CD8-positive, alpha-beta memory T cell (primary cell): ENCODE data around the gene PRKCD. TPM values are rescaled to one million over a fixed set of nuclear protein-coding genes. Genes with fewer than 3 reads are reported as not detected.

Source experiments
- CTCF ChIA-PET: fragments of 350-600 bp; sonication (Branson Sonifier 250); formaldehyde crosslinking; loops from one replicate; lab custom pipeline; 2021; ENCODE audit warnings: antibody characterized with exemption; lab: Charles Lee
- POLR2A ChIA-PET: fragments of 350-600 bp; sonication (Branson Sonifier 250); formaldehyde crosslinking; loops from one replicate; lab custom pipeline; 2021; ENCODE audit warnings: antibody characterized with exemption; lab: Charles Lee
- DNase-seq, 5 donors: peaks; one replicate each; pipeline versions ENCODE4 v3.0.0 to v3.0.0-alpha.2; 2020 to 2022; ENCODE audit warnings: mixed read lengths in 1 of 5
- H3K27ac ChIP-seq: one replicate; pipeline ENCODE4 v1.7.0; 2013; ENCODE audit warnings: low read depth, mild to moderate bottlenecking, low read length, moderate library complexity
- H3K27me3 ChIP-seq: 2 replicates; pipeline ENCODE4 v1.7.0; 2013; ENCODE audit warnings: low read length, mild to moderate bottlenecking; ENCODE audit not compliant: insufficient read depth, poor library complexity, severe bottlenecking
- H3K36me3 ChIP-seq: 2 replicates; pipeline ENCODE4 v1.7.0; 2013; ENCODE audit warnings: mild to moderate bottlenecking, low read length, moderate library complexity; ENCODE audit not compliant: insufficient read depth
- H3K4me1 ChIP-seq: 2 replicates; pipeline ENCODE4 v1.7.0; 2013; ENCODE audit warnings: mild to moderate bottlenecking, low read length, moderate library complexity; ENCODE audit not compliant: insufficient read depth
- H3K4me3 ChIP-seq: 2 replicates; pipeline ENCODE4 v1.7.0; 2013; ENCODE audit warnings: mild to moderate bottlenecking, low read length
- H3K9me3 ChIP-seq: 2 replicates; pipeline ENCODE4 v1.7.0; 2013; ENCODE audit warnings: mild to moderate bottlenecking, low read length
- H3K27ac Mint-ChIP-seq, 8 donors: one replicate each; pipeline ENCODE4 v1.8.0; 2020 to 2021; ENCODE audit warnings: mixed read lengths in 8 of 8, mild to moderate bottlenecking in 6 of 8, inconsistent platforms in 3 of 8, moderate library complexity in 3 of 8
- H3K27me3 Mint-ChIP-seq, 2 donors: one replicate each; pipeline ENCODE4 v1.8.0; 2020 to 2021; ENCODE audit warnings: mixed read lengths in 2 of 2, mild to moderate bottlenecking in 1 of 2, moderate library complexity in 1 of 2
- H3K36me3 Mint-ChIP-seq, 3 donors: one replicate each; pipeline ENCODE4 v1.8.0; 2020 to 2021; ENCODE audit warnings: mixed read lengths in 3 of 3, inconsistent platforms in 1 of 3, mild to moderate bottlenecking in 1 of 3
- H3K4me1 Mint-ChIP-seq, 3 donors: one replicate each; pipeline ENCODE4 v1.8.0; 2020 to 2021; ENCODE audit warnings: mixed read lengths in 3 of 3, inconsistent platforms in 1 of 3, mild to moderate bottlenecking in 1 of 3
- H3K4me3 Mint-ChIP-seq, 7 donors: one replicate each; pipeline ENCODE4 v1.8.0; 2020 to 2021; ENCODE audit warnings: mixed read lengths in 7 of 7, mild to moderate bottlenecking in 6 of 7, moderate library complexity in 4 of 7, inconsistent platforms in 2 of 7
- H3K9me3 Mint-ChIP-seq, 5 donors: one replicate each; pipeline ENCODE4 v1.8.0; 2020 to 2022; ENCODE audit warnings: mixed read lengths in 5 of 5, mild to moderate bottlenecking in 3 of 5, moderate library complexity in 2 of 5, inconsistent platforms in 1 of 5
- polyA plus RNA-seq: library from polyadenylated mRNA; unstranded; fragments of 300-500 nt; fragmentation: Illumina TruSeq; gene quantifications from one replicate; pipeline ENCODE4 v1.2.3, GENCODE V29; 2021
- total RNA-seq, 2 experiments: library from RNA; stranded (reverse); gene quantifications; one replicate each; pipeline ENCODE4 v1.2.3, GENCODE V29; 2021

Gene PRKCD
- total and polyA plus RNA-seq, 3 experiments from 2014 or later, result 27.2 to 27.3 (median 27.3) TPM

DNA sequence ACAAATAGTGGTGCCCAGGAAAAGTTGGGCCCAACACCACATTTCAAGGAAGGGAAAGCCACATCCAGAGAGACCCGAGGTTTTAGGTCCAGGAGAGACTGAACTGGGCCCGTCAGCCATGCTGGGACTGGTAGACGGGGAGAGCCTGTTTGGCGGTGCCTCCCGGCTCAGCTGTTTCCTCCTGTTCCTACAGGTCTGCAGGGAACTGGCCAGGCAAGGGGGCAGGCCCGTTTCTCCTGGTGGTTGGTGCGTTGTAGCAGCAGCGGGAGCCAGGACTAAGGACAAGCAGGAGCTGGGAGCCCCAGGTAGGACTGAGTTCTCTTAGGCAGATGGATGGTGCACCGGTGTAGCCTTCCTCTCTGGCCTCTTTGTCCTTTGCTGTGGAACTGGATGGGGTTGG lies 3.9 kb downstream of the PRKCD start:
- Histone ChIP-seq H3K4me3 (no peak overlapping the region), H3K4me1 (peaks cover 25% of the 10 kb centered on the region), H3K36me3 (no peaks in the 10 kb centered on the region), H3K9me3 (no peaks in the 10 kb centered on the region), H3K27me3 (no peaks in the 10 kb centered on the region), H3K27ac (no peak overlapping the region)
- Mint-ChIP-seq H3K4me1 (peaks cover 45 to 61% (median 53%) of the 10 kb centered on the region in 3 donors), H3K4me3 (no peak overlapping the region), H3K36me3 (peaks cover 0 to 13% (median 0%) of the 10 kb centered on the region in 3 donors), H3K27me3 (peaks cover 0 to 4% of the 10 kb centered on the region in 2 donors), H3K9me3 (no peaks in the 10 kb centered on the region), H3K27ac (peak overlapping the region in 1 of 8 donors; percentile 64)
- POLR2A ChIA-PET, result no interaction called here
- CTCF ChIA-PET, result interaction anchor here (4.2 kb wide), 1 partner anchor 31 kb away, joined by 16 read pairs; no protein-coding TSS in a partner anchor
- no peak for DNase-seq

DNA sequence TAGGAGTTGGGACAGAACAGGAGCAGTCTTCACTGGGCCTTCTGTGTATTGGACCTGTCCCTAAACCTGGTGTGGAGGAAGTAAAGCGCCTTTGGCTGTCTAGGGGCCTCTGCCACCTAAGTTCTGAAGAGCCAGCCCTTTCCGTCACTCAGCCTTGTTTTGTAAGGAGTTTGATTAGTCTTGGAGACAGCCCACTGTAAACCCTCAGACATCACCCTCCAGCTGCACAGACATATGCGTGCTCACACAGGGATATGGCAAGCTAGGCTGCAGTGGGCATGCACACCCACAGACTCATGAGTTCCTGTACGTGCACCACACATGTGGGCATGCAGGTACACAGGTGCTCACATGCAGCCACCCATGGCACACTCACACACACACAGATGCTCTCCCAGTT lies 5.2 kb downstream of the PRKCD start:
- DNase-seq, result no peak
- peak overlapping the region in 1 of 7 donors; percentile 43 for H3K4me3 Mint-ChIP-seq
- Histone ChIP-seq H3K27ac (no peak overlapping the region), H3K9me3 (no peaks in the 10 kb centered on the region), H3K4me3 (no peak overlapping the region), H3K27me3 (no peaks in the 10 kb centered on the region), H3K4me1 (peaks cover 17% of the 10 kb centered on the region), H3K36me3 (no peaks in the 10 kb centered on the region)
- peaks cover 50 to 67% (median 56%) of the 10 kb centered on the region in 3 donors for H3K4me1 Mint-ChIP-seq
- POLR2A ChIA-PET, result no interaction called here
- peaks cover 0 to 11% (median 0%) of the 10 kb centered on the region in 3 donors for H3K36me3 Mint-ChIP-seq
- peaks cover 0 to 2% of the 10 kb centered on the region in 2 donors for H3K27me3 Mint-ChIP-seq
- H3K9me3 Mint-ChIP-seq, result no peaks in the 10 kb centered on the region
- CTCF ChIA-PET, result interaction anchor here (4.2 kb wide), 1 partner anchor 30 kb away, joined by 16 read pairs; no protein-coding TSS in a partner anchor
- H3K27ac Mint-ChIP-seq, result no peak overlapping the region

DNA sequence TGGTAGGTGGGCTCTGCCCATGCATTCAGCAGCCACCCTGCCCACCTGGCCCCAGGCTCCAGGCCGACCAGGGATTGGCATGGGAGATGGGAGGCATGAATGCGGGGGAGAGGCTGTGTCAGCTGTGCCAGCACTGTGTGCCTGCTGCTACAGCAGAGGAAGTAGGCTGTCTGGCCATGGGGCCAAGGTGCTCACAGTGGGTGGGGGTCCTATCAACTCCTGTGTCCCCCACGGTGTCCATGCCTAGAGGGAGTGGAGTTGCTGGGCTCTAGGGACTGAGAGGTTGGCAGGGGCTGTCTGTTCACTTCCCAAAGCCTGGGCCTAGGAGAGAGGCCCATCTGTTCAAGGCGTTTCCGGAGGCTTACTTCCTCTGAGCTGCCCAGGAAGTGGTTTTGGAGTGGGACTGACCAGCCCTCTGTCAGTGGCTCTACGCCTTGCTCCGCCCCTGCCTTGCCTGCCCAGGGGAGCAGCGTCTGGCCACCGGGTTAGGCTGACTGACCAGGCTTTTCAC lies 5.8 kb downstream of the PRKCD start:
- CTCF ChIA-PET, result no interaction called here
- Mint-ChIP-seq H3K36me3 (peaks cover 0 to 10% (median 0%) of the 10 kb centered on the region in 3 donors), H3K4me1 (peaks cover 56 to 74% (median 61%) of the 10 kb centered on the region in 3 donors), H3K27ac (peak overlapping the region in 1 of 8 donors; percentile 34), H3K9me3 (no peaks in the 10 kb centered on the region), H3K4me3 (no peak overlapping the region), H3K27me3 (peaks cover 0 to 3% of the 10 kb centered on the region in 2 donors)
- POLR2A ChIA-PET, result no interaction called here
- Histone ChIP-seq H3K9me3 (no peaks in the 10 kb centered on the region), H3K27me3 (no peaks in the 10 kb centered on the region), H3K4me1 (peaks cover 17% of the 10 kb centered on the region), H3K4me3 (no peak overlapping the region), H3K36me3 (no peaks in the 10 kb centered on the region), H3K27ac (no peak overlapping the region)
- DNase-seq, result no peak

DNA sequence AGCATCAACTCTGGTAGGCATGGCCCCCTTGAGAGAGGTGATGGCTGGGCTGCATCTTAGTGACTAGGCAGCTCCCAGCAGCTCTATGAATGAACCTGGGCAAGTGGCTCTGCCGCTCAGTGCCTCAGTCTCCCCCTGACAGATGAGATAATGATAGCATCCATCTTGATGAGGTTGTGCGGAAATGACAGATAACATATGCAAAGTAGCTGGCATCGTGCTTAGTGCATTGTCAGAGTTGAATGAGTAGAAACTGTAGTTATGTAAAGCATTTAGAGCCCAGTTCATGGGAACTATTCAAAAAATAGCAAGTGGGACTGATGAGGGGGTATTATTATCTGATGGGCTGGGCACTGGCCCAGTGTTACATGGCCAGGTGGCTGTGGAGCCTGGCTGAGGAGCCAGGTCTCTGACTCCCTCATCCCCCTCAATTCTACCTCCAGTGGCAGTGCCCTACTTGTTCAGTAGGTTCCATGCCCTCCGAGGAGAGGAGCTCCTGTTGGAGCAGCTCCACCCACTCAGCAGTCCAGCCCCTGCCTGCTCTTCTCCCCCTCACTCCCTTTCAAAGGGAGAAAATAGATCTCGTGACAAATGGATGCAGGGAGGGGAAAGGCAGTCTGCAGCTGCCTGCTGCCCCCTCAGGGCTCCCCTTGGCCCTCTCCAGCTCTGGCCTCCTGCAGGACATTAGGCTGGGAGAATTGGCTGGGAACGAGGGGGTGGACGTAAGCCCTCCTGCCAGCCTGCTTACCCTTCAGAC lies 6.6 kb downstream of the PRKCD start:
- CTCF ChIA-PET, result no interaction called here

DNA sequence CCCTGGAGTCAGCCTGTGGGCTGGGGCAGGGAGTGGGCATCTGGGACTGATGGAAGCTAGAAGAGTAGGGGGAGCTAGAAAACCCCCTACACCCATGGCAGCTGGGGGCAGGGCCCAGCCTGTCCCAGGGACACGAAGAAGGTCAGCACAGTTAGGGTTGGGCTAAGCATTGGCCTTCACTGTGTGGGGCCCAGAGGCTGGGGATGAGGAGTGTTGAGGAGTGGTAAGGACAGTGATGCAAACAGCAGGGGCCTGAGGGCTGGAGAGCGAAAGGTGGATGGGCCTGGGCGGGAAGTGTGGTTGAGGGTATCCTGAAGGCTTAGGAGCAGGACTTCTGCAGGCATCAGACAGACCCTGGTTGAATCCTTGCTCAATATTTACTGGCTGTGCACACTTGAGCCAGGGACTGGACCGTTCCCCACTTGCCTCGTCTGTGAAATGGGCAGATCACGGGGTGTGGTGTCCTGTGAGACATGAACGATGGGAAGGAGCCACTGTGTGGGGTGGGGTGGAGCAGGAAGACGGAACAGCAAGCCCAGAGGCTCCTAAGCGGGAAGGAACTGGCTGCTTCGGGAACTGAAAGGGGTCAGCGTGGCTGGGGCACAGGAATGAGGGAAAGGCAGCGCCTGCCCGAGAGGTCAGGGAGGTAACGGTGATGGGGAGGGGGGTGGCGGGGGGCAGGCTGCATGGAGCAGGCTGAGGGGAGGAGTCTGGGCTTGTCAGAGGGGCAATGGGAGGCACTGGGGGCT lies 7.3 kb downstream of the PRKCD start:
- Mint-ChIP-seq H3K36me3 (peaks cover 0 to 14% (median 0%) of the 10 kb centered on the region in 3 donors), H3K9me3 (no peaks in the 10 kb centered on the region), H3K27ac (peak overlapping the region in 5 of 8 donors; percentile 20 to 88 (median 63)), H3K27me3 (peaks cover 0 to 1% of the 10 kb centered on the region in 2 donors), H3K4me3 (peak overlapping the region in 1 of 7 donors; percentile 87), H3K4me1 (peaks cover 44 to 71% (median 49%) of the 10 kb centered on the region in 3 donors)
- Histone ChIP-seq H3K36me3 (no peaks in the 10 kb centered on the region), H3K27ac (no peak overlapping the region), H3K4me1 (peaks cover 4% of the 10 kb centered on the region), H3K27me3 (no peaks in the 10 kb centered on the region), H3K9me3 (no peaks in the 10 kb centered on the region), H3K4me3 (no peak overlapping the region)
- ChIA-PET POLR2A (no interaction called here), CTCF (no interaction called here)
- no peak for DNase-seq

More for the DNA sequence above, 6.6 kb downstream of the PRKCD start:
- H3K27me3 ChIP-seq, result no peaks in the 10 kb centered on the region
- peaks cover 11% of the 10 kb centered on the region for H3K4me1 ChIP-seq
- Mint-ChIP-seq H3K27ac (peak overlapping the region in 4 of 8 donors; percentile 18 to 82 (median 50)), H3K9me3 (no peaks in the 10 kb centered on the region), H3K4me1 (peaks cover 51 to 76% (median 56%) of the 10 kb centered on the region in 3 donors), H3K4me3 (no peak overlapping the region), H3K27me3 (peaks cover 0 to 1% of the 10 kb centered on the region in 2 donors), H3K36me3 (peaks cover 0 to 9% (median 0%) of the 10 kb centered on the region in 3 donors)
- no peak overlapping the region for H3K27ac ChIP-seq
- POLR2A ChIA-PET, result no interaction called here
- DNase-seq, result no peak
- H3K9me3 ChIP-seq, result no peaks in the 10 kb centered on the region
- no peak overlapping the region for H3K4me3 ChIP-seq
- H3K36me3 ChIP-seq, result no peaks in the 10 kb centered on the region

DNA sequence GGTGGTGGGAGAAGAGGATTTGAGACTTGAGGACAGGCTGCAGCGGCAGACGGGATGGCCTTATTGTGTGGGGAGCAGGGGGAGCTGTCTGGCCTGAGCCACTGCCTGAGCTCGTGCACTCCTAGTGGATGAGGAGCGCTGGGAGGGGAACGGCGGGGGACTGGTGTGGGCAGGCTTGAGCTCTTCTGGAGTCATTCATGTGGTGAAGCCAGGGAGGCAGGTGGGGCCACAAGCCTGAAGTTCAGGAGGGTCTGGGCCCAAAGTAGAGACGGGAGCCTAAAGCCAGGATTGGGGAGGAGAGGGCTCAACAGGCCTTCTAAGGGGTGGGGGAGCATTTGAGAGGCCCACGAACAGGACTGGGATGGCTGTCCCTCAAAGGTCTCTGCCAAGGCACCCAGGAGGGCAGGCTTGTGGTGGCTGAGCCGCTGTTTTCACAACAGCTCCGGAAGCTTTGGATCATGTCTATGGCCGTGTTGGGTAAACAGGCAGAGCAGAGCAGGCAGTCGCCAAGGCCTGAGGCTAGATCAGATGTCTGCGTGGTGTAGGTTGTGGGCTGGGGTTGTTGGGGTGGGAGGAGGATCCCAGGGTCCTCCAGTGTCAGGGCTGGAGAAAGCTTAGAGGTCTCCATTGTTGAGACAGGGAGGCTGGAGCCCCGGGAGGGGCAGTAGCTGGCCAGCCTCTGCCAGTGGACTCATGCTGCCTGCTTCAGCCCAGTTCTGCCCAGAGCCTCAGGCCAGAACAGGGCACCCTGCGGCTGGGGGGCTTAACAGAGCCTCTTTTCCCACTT lies 8.2 kb downstream of the PRKCD start:
- Histone ChIP-seq H3K4me3 (no peak overlapping the region), H3K36me3 (no peaks in the 10 kb centered on the region), H3K9me3 (no peaks in the 10 kb centered on the region), H3K27me3 (no peaks in the 10 kb centered on the region), H3K27ac (no peak overlapping the region), H3K4me1 (no peaks in the 10 kb centered on the region)
- H3K4me3 Mint-ChIP-seq, result peak overlapping the region in 1 of 7 donors; percentile 51
- H3K27ac Mint-ChIP-seq, result peak overlapping the region in 5 of 8 donors; percentile 20 to 90 (median 63)
- no peak for DNase-seq
- CTCF ChIA-PET, result interaction anchor here (1.2 kb wide), 1 partner anchor 53 kb away, joined by 3 read pairs; no protein-coding TSS in a partner anchor
- H3K4me1 Mint-ChIP-seq, result peaks cover 43 to 67% (median 48%) of the 10 kb centered on the region in 3 donors
- H3K36me3 Mint-ChIP-seq, result peaks cover 0 to 21% (median 0%) of the 10 kb centered on the region in 3 donors
- POLR2A ChIA-PET, result interaction anchor here (0.7 to 1.9 kb wide), 2 partner anchors 9 to 10 kb away, joined by 3 to 10 read pairs; partner anchors contain the start of gene PRKCD
- no peaks in the 10 kb centered on the region for H3K9me3 Mint-ChIP-seq
- peaks cover 0 to 1% of the 10 kb centered on the region in 2 donors for H3K27me3 Mint-ChIP-seq

DNA sequence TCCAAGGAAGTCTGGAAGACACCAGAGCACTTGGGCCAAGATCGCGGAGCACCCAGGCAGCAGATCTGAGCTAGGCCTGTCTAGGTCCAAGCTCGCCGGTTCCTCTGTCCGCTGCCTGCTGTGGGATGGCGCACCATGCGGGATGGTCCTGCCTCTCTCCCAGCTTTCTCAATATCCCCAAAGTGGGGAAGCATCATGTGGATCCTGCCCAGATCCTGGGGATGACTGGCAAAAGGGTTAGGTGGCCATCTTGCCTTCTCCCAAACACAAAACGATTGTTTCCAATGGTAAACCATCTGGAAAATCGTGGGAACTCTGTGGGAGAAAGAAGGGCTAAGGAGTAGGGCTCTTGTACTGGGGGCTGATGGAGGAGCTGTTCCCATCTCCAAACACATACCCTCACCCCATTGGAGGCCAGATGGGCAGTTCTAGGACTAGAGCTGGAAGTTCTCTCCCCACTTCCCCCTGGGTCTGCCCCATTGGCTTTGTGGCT lies 8.9 kb downstream of the PRKCD start:
- no peaks in the 10 kb centered on the region for H3K9me3 ChIP-seq
- POLR2A ChIA-PET, result interaction anchor here (0.7 to 1.9 kb wide), 2 partner anchors 9 to 10 kb away, joined by 3 to 10 read pairs; partner anchors contain the start of gene PRKCD
- H3K4me1 ChIP-seq, result no peaks in the 10 kb centered on the region
- no peaks in the 10 kb centered on the region for H3K36me3 ChIP-seq
- no peak for DNase-seq
- CTCF ChIA-PET, result interaction anchor here (1.2 kb wide), 1 partner anchor 54 kb away, joined by 3 read pairs; no protein-coding TSS in a partner anchor
- Mint-ChIP-seq H3K27me3 (peaks cover 0 to 1% of the 10 kb centered on the region in 2 donors), H3K4me3 (peak overlapping the region in 1 of 7 donors; percentile 24), H3K27ac (peak overlapping the region in 3 of 8 donors; percentile 2 to 70 (median 63)), H3K4me1 (peaks cover 43 to 66% (median 46%) of the 10 kb centered on the region in 3 donors), H3K36me3 (peaks cover 0 to 23% (median 0%) of the 10 kb centered on the region in 3 donors), H3K9me3 (no peaks in the 10 kb centered on the region)
- no peaks in the 10 kb centered on the region for H3K27me3 ChIP-seq
- H3K27ac ChIP-seq, result no peak overlapping the region
- H3K4me3 ChIP-seq, result no peak overlapping the region
